Stimulated activated CD4-positive, alpha-beta T cell treated with anti-CD3 and anti-CD28 coated beads, Interleukin-4, amount 100 ng/mL, for 4 hours (primary cell): ENCODE measurements around the gene PPIP5K2.

ENCODE experiments used
- DNase-seq, 2 experiments: peaks; one replicate each; pipeline ENCODE4 v3.0.0-alpha.2; 2020

The PPIP5K2 gene

GRCh38 chr5:103255691-103256090 is 135.6 kb downstream of the PPIP5K2 start:
- no peak for DNase-seq

- DNase-seq = no peak
These were observed 136.1 kb downstream of the PPIP5K2 start for GRCh38 chr5:103256178-103256577.

- DNase-seq = peak; percentile 87 to 90
These were observed 138.4 kb downstream of the PPIP5K2 start, which contains the start of gene MACIR for GRCh38 chr5:103258368-103258956. MACIR (plus strand) TSS chr5:103258763; CDS start chr5:103275920, 17,157 bp downstream.

GRCh38 chr5:103258957-103259704 is 139.0 kb downstream of the PPIP5K2 start:
- peak; percentile 53 to 71 for DNase-seq

GRCh38 chr5:103259705-103260355 is 139.7 kb downstream of the PPIP5K2 start:
- DNase-seq = no peak

GRCh38 chr5:103260951-103261350 is 140.8 kb downstream of the PPIP5K2 start:
- DNase-seq = no peak
